Activated naive CD8-positive, alpha-beta T cell treated with anti-CD3 and anti-CD28 coated beads, Interleukin-2, amount 10 ng/mL, durations not matched to agents 7 days and 5 days (primary cell): Measurements from ENCODE around the gene RERE. TPM values are rescaled to one million over a fixed set of nuclear protein-coding genes. Genes with fewer than 3 reads are reported as not detected.

Experiments used
- ATAC-seq: fragments of 150-1000 bp; cut with Tn5 transposase; one replicate; pipeline ENCODE4 v1.10.0; 2021; ENCODE audit warnings: low read depth, moderate library complexity
- POLR2A ChIA-PET: fragments of 350-600 bp; sonication (Branson Sonifier 250); formaldehyde crosslinking; loops from one replicate; lab custom pipeline; 2021; ENCODE audit warnings: antibody characterized with exemption; lab: Charles Lee
- DNase-seq: peaks from one replicate; pipeline ENCODE4 v3.0.0; 2021
- H3K27ac Mint-ChIP-seq: one replicate; pipeline ENCODE4 v1.8.0; 2022; ENCODE audit warnings: mild to moderate bottlenecking, mixed read lengths
- H3K27me3 Mint-ChIP-seq: one replicate; pipeline ENCODE4 v1.8.0; 2022; ENCODE audit warnings: mild to moderate bottlenecking, moderate library complexity, mixed read lengths
- H3K36me3 Mint-ChIP-seq: one replicate; pipeline ENCODE4 v1.8.0; 2021; ENCODE audit warnings: mild to moderate bottlenecking, mixed read lengths
- H3K4me1 Mint-ChIP-seq: one replicate; pipeline ENCODE4 v1.8.0; 2021; ENCODE audit warnings: mixed read lengths
- H3K4me3 Mint-ChIP-seq: one replicate; pipeline ENCODE4 v1.8.0; 2022; ENCODE audit warnings: mild to moderate bottlenecking, moderate library complexity, mixed read lengths
- H3K9me3 Mint-ChIP-seq: one replicate; pipeline ENCODE4 v1.8.0; 2021; ENCODE audit warnings: mixed read lengths
- total RNA-seq, 2 experiments: library from RNA; stranded (reverse); gene quantifications; one replicate each; pipeline ENCODE4 v1.2.3, GENCODE V29; 2021

Gene RERE
- total RNA-seq, 2 experiments from 2014 or later = 64.4 to 68.7 TPM

DNA sequence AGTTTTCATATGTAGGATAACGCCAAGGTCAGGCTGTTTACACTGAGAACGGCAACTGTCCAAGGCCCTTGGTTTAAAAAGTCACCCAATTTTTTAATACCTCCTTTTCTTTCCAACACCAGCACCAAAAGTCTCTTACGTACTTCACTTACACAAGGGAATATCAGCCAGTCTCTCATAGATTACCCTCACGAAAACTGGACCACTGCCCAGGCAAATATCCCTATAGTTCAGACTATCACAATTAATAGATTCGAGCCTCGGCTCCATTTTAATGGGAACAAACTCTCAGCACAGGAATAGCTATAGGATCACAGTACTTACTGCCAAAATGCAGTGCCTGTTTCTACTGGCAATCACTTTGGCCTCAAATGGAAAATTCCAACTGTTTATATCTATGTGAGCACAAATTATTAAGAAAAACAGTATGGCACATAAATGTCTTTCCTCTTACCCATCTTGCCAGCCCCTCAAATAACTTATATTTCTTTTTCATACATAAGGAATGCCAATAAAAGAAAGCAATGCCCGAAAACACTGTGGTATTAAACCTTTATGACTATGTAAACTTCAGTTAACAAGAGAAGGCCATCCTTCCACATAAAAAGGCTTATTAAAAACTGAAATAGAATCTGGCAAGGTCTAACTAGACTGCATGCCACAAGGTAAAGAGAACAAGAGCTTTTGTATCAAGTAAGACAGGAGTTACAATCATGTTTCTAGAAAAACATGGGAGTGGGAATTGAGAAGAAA lies 401.7 kb downstream of the RERE start:
- Mint-ChIP-seq H3K9me3 (no peaks in the 10 kb centered on the region), H3K27ac (no peak overlapping the region), H3K4me3 (no peak overlapping the region)

DNA sequence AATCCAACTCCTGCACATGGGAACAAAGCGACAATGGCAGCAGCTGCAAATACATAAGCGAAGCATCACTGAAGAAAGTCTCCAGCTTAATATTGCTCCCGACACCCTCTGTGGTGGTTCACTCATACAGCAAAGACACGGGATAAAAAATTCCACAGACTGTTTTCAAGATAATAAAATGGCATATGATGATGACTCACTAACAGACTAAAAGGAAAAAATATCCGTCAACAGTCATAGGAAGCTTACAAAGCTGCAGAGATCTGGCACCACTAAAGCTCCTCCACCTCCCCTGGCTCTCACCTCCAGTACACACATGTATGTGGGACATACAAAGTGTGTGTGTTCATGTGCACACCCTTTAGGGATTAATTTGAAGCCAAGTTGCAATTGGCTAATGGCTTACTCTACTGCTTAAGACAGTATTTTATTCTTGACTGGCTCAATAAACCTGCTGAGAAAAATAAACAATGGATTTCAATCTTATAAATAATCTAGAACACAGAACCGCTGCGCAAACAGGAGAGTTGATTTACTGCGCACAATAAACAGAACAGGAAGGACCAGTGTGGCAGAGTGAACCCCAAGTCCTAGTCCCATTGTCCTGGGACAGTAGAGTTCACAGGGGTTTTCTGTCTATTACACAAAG lies 405.1 kb downstream of the RERE start:
- DNase-seq = no peak
- no peak overlapping the region for H3K27ac Mint-ChIP-seq
- H3K36me3 Mint-ChIP-seq = peaks cover 43% of the 10 kb centered on the region
- H3K4me3 Mint-ChIP-seq = no peak overlapping the region
- peaks cover 29% of the 10 kb centered on the region for H3K4me1 Mint-ChIP-seq
- POLR2A ChIA-PET = interaction anchor here (1.2 kb wide), 1 partner anchor 15 kb away, joined by 3 read pairs; no protein-coding TSS in a partner anchor
- no peaks in the 10 kb centered on the region for H3K9me3 Mint-ChIP-seq
- H3K27me3 Mint-ChIP-seq = no peaks in the 10 kb centered on the region
- ATAC-seq = no peak

More for the DNA sequence above, 401.7 kb downstream of the RERE start:
- ATAC-seq (no peak), DNase-seq (no peak)
- H3K36me3 Mint-ChIP-seq = peaks cover 40% of the 10 kb centered on the region
- POLR2A ChIA-PET = interaction anchor here (0.6 kb wide), 1 partner anchor 1630 kb away, joined by 3 read pairs; the partner anchor contains the start of gene CAMTA1
- H3K4me1 Mint-ChIP-seq = peaks cover 18% of the 10 kb centered on the region
- no peaks in the 10 kb centered on the region for H3K27me3 Mint-ChIP-seq

DNA sequence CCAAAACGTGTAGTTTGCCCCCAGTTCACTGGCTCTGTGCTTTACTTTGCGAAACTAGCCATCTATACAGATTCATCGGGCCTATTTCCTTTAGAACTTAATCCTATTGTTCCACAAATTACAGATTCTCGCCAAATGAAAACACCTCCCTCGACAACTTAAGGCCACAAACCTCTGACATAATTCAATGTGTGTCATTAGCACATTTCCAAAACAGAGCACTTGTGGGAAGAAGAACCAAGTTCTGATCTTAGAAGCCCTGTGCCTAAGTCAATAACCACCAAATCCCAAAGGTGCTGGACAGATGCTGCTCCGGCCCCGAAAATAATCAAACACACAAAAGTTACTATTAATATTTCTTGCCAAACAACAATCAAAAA lies 405.6 kb downstream of the RERE start:
- no peaks in the 10 kb centered on the region for H3K9me3 Mint-ChIP-seq
- no peaks in the 10 kb centered on the region for H3K27me3 Mint-ChIP-seq
- POLR2A ChIA-PET = interaction anchor here (1.2 kb wide), 1 partner anchor 16 kb away, joined by 3 read pairs; no protein-coding TSS in a partner anchor
- DNase-seq (no peak), ATAC-seq (no peak)
- H3K4me1 Mint-ChIP-seq = peaks cover 33% of the 10 kb centered on the region
- no peak overlapping the region for H3K27ac Mint-ChIP-seq
- H3K36me3 Mint-ChIP-seq = peaks cover 45% of the 10 kb centered on the region
- no peak overlapping the region for H3K4me3 Mint-ChIP-seq

DNA sequence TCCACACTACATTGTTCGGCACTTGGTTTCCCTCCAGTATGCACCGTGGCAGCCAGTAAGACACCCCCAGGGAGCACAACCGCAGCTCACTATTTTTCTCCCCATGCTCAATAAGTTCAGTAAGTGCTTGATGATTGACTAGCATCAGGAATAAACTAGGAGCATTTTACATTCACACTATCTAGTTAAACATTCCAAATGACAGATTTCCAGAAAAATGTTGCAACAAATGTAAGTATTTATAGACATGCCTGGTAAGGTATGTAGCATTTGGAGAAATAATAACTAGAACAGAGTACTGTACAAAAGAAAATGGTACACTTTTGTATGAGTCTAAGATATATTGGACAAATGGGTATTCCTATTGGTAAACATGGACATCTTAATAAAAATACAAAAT lies 406.6 kb downstream of the RERE start:
- H3K9me3 Mint-ChIP-seq = no peaks in the 10 kb centered on the region
- H3K4me1 Mint-ChIP-seq = peaks cover 32% of the 10 kb centered on the region
- no peak for DNase-seq
- no peak overlapping the region for H3K4me3 Mint-ChIP-seq
- no peak for ATAC-seq
- no peaks in the 10 kb centered on the region for H3K27me3 Mint-ChIP-seq
- peaks cover 45% of the 10 kb centered on the region for H3K36me3 Mint-ChIP-seq
- H3K27ac Mint-ChIP-seq = no peak overlapping the region
- POLR2A ChIA-PET = interaction anchor here (0.8 kb wide), 1 partner anchor 22 kb away, joined by 4 read pairs; no protein-coding TSS in a partner anchor

DNA sequence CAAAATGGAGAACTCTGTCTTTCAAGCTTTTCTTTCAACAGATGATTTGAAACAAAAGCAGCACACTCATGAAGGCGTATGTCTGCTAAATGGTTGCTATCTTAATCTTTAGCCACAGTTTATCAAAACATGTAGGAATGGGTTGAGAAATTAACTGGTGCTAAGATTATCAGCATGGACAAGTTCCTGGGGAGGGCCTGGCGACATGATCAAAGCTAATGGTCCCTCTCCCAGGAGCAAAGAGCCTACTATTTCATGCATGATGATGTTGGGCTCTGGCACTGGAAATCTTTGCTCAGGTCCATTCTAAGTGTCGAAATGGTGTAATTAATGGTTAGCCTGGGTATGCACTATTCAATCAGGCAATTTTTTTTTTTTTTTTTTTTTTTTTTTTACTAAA lies 407.8 kb downstream of the RERE start:
- DNase-seq (no peak), ATAC-seq (no peak)
- no peak overlapping the region for H3K4me3 Mint-ChIP-seq
- peaks cover 44% of the 10 kb centered on the region for H3K36me3 Mint-ChIP-seq
- POLR2A ChIA-PET = interaction anchor here (0.6 to 1.0 kb wide), 3 partner anchors 15 to 1463 kb away, joined by 3 to 5 read pairs (median 4); no protein-coding TSS in a partner anchor
- no peaks in the 10 kb centered on the region for H3K27me3 Mint-ChIP-seq
- H3K27ac Mint-ChIP-seq = no peak overlapping the region
- H3K4me1 Mint-ChIP-seq = peaks cover 29% of the 10 kb centered on the region
- H3K9me3 Mint-ChIP-seq = no peaks in the 10 kb centered on the region

DNA sequence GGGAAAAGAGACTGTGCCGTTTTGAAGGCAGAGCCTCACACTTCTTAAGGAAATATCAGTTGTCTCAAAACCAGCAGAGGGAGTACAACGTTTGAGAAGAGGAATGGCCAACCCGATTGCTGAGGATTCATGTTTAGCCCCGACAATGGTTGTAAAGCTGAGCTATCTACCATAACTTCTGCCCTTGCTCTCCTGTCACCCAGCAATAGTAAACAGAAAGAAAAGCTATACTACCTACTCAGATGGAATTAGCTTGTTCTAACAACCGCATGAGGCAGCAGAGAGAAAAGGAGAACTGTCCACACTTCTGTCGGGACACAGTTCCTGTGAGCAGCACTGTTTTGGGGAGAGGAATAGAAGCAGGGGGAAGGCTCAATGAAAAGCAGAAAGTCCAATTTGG lies 408.3 kb downstream of the RERE start:
- Mint-ChIP-seq H3K4me1 (peaks cover 31% of the 10 kb centered on the region), H3K36me3 (peaks cover 43% of the 10 kb centered on the region), H3K27ac (peak overlapping the region; percentile 10), H3K9me3 (no peaks in the 10 kb centered on the region), H3K27me3 (no peaks in the 10 kb centered on the region), H3K4me3 (no peak overlapping the region)
- ATAC-seq = no peak
- no peak for DNase-seq
- POLR2A ChIA-PET = interaction anchor here (0.6 to 1.0 kb wide), 2 partner anchors 15 to 260 kb away, joined by 3 to 4 read pairs; no protein-coding TSS in a partner anchor

DNA sequence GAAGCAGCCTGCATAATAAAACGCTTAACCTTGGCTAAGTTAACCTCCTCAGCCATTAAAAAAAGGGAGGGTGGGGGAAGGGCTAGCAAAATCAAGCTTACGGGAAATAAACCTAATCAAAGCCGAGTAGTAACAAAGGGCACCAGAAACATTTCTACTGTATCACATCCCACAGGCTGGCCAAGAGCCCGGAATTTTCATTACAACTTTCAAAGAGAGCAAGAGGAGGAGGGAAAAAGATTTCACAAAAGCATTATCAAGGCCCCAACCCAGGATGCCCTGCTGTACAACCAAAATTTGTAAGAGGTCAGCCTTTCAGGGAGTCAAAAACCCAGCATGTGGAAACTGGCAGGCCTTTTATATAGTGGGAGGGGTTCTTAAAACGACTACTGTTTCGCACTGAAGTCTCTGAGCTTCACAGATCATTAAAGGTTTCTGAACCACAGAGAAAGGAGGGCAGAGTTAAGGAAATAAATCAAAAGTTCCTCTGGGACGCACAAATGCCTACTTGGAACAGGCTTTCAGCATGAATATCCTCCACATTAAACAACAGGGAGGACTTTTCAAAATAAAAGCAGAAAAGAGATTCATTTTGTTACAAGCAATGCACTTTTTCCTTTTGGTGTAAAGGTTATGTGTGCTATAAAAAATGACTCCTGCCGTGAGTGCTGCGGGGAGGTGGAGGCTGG lies 409.1 kb downstream of the RERE start:
- ATAC-seq = no peak
- POLR2A ChIA-PET = interaction anchor here (0.9 to 1.2 kb wide), 2 partner anchors 11 to 23 kb away, joined by 3 read pairs; no protein-coding TSS in a partner anchor
- DNase-seq = no peak
- H3K4me1 Mint-ChIP-seq = peaks cover 31% of the 10 kb centered on the region
- H3K36me3 Mint-ChIP-seq = peaks cover 42% of the 10 kb centered on the region
- no peaks in the 10 kb centered on the region for H3K27me3 Mint-ChIP-seq
- H3K9me3 Mint-ChIP-seq = no peaks in the 10 kb centered on the region
- H3K27ac Mint-ChIP-seq = peak overlapping the region; percentile 65
- peak overlapping the region; percentile 42 for H3K4me3 Mint-ChIP-seq

DNA sequence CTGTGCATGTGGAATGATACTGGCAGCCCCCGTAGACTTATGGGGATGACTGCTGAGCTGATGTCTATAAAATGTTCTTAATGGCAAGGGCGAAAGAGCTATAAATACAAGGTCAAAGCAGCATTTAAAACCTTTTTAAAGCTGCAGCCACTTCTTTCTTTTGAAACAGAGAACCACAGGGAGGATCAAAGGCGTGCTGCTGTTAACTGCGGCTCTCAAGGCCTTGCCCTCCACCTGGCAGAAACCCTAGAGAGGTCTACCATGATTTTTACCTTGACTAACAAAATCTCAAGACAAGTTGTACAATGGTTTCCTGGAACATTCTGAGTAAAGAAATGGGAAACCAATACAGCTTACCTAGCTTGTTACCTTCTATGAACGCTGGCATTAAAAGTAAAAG lies 409.8 kb downstream of the RERE start:
- H3K4me3 Mint-ChIP-seq = peak overlapping the region; percentile 42
- no peaks in the 10 kb centered on the region for H3K9me3 Mint-ChIP-seq
- no peaks in the 10 kb centered on the region for H3K27me3 Mint-ChIP-seq
- peaks cover 43% of the 10 kb centered on the region for H3K36me3 Mint-ChIP-seq
- ATAC-seq = peak; percentile 68
- POLR2A ChIA-PET = interaction anchor here (0.9 to 1.2 kb wide), 2 partner anchors 11 to 24 kb away, joined by 3 read pairs; no protein-coding TSS in a partner anchor
- DNase-seq = no peak
- H3K4me1 Mint-ChIP-seq = peaks cover 31% of the 10 kb centered on the region
- peak overlapping the region; percentile 65 for H3K27ac Mint-ChIP-seq

DNA sequence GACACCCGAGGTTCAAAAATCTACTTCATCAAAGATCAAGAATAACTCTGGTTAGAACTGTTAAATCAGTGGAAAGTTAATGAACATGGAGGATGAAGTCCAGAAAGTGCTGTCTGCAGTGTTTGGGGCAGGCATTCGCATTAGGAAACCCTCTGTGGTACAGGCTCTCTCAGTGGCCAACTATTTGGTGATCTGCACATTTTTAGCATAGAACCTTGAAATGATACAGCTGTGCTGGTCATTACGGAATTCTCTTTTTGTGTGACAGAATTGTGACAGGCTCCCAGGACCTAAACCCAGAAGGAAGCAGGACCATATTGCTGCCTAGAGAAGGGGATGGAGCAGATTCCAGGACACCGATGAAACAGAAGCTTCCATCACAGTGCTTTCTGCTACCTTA lies 410.5 kb downstream of the RERE start:
- POLR2A ChIA-PET = no interaction called here

DNA sequence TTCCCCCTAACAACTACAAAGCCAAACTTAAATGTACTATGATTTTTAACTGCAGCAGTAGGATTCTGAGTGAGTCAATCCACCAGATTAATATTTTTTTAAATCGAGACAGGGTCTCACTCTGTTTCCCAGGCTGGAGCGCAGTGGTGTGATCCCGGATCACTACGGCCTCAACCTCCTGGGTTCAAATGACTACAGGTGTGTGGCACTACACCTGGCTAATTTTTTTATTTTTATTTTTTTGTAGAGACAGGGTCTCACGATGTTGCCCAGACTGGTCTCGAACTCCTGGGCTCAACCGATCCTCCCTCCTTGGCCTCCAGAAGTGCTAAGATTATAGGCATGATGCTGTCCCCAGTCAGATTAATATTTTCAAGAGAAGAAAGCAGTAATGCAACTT lies 411.4 kb downstream of the RERE start:
- no peak for ATAC-seq
- Mint-ChIP-seq H3K4me3 (no peak overlapping the region), H3K9me3 (no peaks in the 10 kb centered on the region), H3K27ac (no peak overlapping the region), H3K27me3 (no peaks in the 10 kb centered on the region), H3K4me1 (peaks cover 30% of the 10 kb centered on the region), H3K36me3 (peaks cover 44% of the 10 kb centered on the region)
- POLR2A ChIA-PET = no interaction called here
- no peak for DNase-seq

More for the DNA sequence above, 410.5 kb downstream of the RERE start:
- peaks cover 45% of the 10 kb centered on the region for H3K36me3 Mint-ChIP-seq
- no peak overlapping the region for H3K4me3 Mint-ChIP-seq
- H3K27me3 Mint-ChIP-seq = no peaks in the 10 kb centered on the region
- no peak overlapping the region for H3K27ac Mint-ChIP-seq
- ATAC-seq (no peak), DNase-seq (no peak)
- peaks cover 30% of the 10 kb centered on the region for H3K4me1 Mint-ChIP-seq
- no peaks in the 10 kb centered on the region for H3K9me3 Mint-ChIP-seq

DNA sequence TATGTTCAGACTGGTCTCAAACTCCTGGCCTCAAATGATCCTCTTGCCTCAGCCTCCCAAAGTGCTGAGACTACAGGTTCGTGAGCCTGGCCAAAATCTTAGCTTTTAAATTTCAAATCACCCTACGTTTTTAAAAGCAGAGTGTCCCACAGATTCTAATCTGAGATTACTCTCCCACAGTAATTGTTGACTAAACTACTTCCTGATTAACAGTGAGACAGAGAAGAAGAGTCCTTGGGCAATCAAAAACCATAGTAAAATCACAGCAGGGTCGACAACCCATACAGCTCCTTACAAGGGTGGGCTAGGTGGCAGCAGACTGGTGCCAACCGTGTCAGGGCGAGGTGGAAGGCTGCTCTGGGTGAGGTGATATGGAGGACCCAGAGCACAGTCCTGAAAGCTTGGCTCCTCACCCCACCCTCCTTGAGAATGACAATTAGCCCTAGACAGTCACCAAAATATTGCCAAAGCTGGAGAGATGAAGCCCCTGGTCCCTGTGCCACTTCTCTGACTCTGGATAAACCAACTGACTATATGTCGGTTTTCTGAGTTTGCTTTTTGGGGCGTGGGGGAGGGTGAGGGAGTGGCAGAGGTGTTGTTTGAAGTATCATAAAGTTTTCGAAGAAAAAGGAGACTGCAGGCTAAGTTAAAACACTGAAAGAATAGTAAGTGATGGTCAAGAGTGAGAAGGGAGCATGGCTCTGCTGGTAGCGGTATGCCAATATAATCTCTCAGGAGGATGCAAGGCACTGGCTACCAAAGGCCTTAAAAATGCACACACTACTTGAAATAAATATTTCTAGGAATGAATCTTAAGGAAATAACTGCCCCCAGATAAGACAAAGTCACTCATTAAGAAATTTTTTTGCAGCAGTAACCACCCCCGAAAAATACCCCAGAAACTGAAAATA lies 412.7 kb downstream of the RERE start:
- POLR2A ChIA-PET = no interaction called here
- H3K36me3 Mint-ChIP-seq = peaks cover 38% of the 10 kb centered on the region
- no peak overlapping the region for H3K27ac Mint-ChIP-seq

DNA sequence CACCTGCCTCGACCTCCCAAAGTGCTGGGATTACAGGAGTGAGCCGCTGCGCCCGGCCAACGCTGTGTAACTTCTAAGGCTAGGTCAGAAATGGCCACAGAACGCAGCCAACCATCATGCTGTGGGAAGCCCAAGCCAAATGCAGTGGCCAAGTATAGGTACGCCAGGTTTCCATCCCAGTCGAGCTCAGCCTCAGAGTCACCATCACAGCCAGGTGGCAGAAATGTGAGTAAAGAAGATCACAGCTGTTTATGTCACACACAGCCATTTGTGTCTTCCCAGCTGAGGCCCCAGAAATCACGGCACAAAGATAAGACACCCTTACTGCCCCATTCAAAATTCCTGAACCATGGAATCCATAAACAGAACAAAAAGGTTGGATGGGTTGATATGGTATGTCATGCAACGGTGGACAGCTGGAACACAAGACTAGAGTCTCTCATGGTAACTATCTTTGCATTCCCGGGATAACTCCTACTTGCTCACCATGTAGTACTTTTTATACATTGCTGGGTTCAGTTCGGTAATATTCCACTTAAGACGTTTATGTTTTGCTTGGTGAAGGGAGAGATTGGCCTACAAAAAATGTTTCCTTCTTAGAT lies 415.2 kb downstream of the RERE start:
- Mint-ChIP-seq H3K27ac (no peak overlapping the region), H3K9me3 (no peaks in the 10 kb centered on the region), H3K27me3 (no peaks in the 10 kb centered on the region), H3K4me1 (peaks cover 24% of the 10 kb centered on the region), H3K36me3 (peaks cover 48% of the 10 kb centered on the region), H3K4me3 (no peak overlapping the region)
- POLR2A ChIA-PET = interaction anchor here (0.5 kb wide), 1 partner anchor 1396 kb away, joined by 4 read pairs; no protein-coding TSS in a partner anchor
- no peak for ATAC-seq
- DNase-seq = no peak

More for the DNA sequence above, 412.7 kb downstream of the RERE start:
- Mint-ChIP-seq H3K9me3 (no peaks in the 10 kb centered on the region), H3K27me3 (no peaks in the 10 kb centered on the region), H3K4me1 (peaks cover 28% of the 10 kb centered on the region), H3K4me3 (no peak overlapping the region)
- ATAC-seq (no peak), DNase-seq (no peak)
